Measurements from ENCODE around the gene TTLL4.

DNA sequence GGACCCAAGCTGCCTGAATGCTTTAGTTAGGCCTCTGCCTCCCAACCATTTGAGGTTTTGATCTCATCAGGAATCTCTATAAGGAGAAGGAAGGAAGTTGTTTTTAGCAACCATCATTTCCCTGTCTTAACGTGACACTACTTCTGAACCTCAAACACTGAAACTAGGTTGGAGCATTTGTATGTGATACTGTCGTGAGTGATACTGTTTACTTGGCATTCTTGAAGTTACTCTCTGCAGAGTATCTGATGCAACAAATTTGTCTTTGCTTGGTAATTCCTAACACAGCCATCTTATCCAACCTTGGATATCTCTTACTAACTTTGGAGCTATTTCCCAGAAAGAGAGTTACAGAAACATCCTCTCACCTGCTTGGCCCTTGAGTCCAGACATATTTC is 22.1 kb downstream of the TTLL4 start:
- TF ChIP-seq, protein P1, sequence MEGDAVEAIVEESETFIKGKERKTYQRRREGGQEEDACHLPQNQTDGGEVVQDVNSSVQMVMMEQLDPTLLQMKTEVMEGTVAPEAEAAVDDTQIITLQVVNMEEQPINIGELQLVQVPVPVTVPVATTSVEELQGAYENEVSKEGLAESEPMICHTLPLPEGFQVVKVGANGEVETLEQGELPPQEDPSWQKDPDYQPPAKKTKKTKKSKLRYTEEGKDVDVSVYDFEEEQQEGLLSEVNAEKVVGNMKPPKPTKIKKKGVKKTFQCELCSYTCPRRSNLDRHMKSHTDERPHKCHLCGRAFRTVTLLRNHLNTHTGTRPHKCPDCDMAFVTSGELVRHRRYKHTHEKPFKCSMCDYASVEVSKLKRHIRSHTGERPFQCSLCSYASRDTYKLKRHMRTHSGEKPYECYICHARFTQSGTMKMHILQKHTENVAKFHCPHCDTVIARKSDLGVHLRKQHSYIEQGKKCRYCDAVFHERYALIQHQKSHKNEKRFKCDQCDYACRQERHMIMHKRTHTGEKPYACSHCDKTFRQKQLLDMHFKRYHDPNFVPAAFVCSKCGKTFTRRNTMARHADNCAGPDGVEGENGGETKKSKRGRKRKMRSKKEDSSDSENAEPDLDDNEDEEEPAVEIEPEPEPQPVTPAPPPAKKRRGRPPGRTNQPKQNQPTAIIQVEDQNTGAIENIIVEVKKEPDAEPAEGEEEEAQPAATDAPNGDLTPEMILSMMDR (IDR thresholded peaks at IDR 0.05; ENCODE audit: insufficient read depth, low read length, poor library complexity, severe bottlenecking), result no peak
- TF ChIP-seq EZH2phosphoT487 (conservative IDR thresholded peaks at IDR 0.05; ENCODE audit: low read length), result no peak

All from SU-DHL-6 (cell line).